Superior temporal gyrus (tissue), 1 donor: Measurements from ENCODE around the gene PIGC.

Experiments used
- DNase-seq: peaks from one replicate; pipeline ENCODE4 v3.0.0-alpha.2; 2016; ENCODE audit errors: extremely low spot score

PIGC gene

DNA sequence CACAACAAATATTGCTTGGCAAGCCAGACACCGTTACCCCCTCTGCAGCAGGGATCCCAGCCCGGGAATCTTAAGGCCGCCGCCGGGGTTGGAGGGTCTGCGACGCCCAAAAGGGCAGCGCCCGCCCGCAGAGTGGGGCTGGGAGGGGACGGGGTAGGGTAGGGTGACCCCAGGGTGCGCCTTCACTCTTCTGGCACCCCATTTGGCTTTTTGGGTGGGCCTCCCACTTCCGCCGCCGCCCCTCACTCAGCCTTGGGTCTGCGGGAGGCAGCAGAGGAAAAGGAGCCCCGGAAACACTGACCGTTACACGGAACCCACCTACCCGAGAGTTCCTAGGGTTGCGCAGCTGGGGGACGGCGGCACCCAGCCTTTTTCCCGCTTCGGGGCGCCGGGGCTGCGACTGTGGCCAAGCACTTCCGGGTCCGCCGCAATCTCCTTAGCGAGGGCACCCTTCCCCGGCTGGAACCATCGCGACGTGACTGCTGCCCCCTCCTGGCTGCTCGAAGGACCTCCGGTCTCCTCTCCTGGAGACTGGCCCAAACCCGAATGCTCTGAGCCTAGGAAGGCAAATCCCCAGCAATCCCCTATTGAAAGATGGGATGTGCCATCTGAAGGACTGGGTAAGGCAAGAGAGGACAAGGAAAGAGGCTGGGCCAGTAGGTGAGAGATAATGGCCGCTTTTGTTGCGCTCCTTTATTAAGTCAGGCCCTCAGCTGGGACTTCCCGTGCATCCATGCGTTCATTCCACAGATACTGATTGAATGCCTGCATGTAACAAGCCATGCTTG, at the start of gene PIGC:
Gene PIGC (minus strand): TSS at position 404 of the 788 bp plus-strand sequence. CDS start 1,447 bp downstream, outside the sequence.
- DNase-seq: peak; percentile 92

DNA sequence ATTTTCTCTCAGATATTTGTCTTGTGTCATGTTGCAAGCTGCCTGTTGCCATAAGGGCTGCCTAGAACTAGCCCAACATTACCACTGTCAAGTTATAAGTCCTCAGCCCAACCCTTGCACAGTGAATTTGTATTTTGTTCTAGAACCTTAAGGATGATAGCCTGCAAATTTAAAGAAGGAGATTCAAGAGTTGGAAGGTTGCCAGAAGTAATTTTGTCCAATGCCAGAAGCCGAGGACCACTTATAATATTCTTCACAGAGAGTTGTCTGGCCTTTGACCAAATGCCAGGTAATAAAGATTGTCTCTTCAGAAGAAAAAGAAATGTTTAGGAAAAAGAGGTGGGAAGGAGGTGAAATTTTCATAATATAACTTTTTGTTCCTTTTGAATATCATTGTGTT, 48.6 kb upstream of the PIGC start:
- no peak for DNase-seq

DNA sequence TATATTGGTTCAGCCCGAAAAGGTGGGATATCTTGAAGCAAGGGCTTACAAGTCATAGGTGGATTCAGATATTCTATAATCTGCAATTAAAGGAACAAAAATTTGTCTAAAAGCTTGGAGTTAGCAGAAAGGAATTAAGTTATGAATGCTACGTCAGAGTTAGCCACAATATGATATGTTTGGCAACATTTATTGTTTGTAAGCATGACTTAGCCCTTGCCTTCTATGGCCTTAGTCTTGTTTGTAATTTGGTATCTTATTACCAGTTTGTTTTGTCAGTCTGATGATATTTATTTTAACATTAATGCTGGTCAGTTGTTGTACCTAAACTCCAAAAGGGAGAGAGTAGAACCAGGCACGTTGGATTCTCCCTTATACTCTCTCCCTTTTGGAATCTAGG, 46.0 kb upstream of the PIGC start:
- DNase-seq: no peak

DNA sequence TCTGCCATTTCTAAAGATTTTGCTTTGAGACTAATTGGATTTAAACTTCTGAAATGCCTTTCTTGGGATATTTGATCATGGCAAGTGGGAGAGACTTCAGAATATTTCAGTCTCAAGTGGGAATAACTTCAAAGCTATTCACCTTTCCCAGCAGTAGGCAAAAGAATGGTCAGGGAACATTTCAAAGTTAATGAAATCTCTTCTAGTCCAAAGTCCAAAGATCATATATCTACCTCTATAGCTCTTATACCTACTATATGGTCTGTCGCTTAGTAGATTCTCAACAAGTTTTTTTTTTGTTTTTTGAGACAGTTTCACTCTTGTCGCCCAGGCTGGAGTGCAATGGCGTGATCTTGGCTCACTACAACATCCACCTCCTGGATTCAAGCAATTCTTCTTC, 44.5 kb upstream of the PIGC start:
- no peak for DNase-seq

DNA sequence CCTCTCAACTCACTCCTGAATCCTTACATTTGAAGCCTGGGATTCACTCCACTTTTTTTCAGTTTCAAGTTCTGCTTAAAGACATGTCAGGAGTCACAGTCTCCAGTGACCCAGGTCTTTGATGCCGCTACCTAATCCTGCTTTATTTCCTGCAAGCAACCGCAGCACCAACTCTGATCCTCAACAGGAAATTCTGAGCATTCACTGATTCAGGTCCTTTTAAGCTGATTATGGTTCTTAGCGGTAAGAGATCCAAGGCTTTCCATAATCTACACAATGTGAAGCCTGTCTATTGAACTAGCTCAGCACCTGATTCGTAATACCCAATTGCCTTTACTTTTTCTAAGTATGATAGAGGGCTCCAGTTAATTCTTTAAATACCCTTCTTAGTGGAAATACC, 43.7 kb upstream of the PIGC start:
- DNase-seq: no peak

DNA sequence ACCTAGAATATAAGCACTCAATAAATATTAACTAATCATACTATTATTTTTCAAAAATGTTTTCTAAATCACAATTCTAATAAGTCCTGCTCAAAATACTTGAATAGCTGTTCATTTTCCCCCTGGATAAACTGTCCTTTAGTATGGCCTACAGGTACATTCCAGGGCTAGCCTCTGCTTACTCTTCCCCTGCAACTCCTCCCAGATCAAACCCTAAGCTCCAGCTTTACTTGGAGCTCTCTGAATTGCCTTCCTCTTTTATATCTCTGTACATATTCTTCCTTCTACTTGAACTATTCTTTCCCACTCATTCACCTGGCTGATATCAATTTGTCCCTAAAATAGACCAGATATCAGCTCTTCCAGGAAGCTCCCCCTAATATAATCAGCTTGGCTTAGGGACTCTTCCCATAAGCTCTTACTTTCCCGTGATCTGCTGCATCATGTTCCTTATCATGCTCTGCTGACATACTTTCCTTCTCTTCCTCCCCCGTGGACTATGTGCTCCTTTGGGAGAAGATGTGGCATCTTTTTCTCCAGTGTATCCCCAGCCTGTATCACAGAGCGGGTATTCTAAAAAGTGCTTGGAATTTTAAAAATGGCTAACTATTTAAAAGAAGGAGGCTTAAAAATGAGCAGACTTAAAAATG, 43.1 kb upstream of the PIGC start:
- no peak for DNase-seq

DNA sequence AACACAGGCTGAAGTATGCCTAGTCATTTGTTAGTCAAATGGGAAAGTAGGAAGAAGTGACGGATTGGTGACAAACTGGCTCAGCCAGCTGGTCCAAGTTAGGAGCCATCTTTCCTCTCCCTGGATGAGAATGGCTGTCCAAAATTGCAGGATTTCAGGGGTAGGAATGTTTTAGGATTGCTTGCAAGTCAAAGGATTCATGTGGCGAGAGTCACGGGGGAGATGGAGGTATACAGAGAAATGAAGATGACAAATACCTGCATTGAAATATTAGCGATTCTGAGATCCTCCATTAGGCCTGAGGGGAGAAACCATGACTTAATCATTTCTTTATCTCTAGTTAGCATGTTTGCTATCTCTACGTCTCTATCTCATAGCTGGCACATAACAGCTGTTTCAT, 41.8 kb upstream of the PIGC start:
- DNase-seq: no peak

DNA sequence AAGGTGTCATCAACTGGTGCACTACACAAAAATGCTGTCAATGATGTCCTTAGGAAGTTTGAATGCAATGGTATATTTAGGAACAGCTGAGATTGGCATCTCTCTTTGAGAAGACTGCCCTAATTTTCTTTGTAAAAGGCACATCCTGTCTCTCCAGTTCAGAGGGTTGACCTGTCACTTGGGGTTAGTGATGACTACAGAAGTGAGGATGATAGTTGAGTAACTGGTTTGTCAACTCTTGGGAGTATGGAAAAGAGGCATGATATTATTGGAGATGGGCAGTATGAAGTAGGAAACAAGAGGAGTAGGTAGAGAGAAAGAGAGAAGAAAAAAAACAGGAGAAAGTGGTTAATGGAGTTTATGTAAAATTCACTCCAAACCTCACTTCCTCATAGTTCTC, 40.4 kb upstream of the PIGC start:
- DNase-seq: no peak

DNA sequence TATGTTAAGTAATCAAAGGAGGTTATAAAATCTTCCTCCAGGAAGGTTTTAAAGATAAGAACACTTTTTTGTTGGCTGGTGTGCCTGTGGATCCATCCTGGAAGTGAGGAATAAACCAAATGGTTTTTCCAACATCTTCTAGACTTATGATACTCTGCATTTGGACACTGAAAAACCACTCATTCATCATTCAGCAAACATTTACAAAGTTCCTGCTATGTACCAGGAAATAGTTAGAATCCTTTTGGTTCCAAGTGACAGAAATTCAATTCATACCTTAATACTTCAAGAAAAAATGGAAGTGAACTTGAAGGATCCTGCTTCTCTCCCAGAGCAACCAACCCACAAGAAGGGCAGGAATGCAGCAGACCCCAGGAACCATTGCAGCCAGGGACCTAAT, 39.6 kb upstream of the PIGC start:
- no peak for DNase-seq

DNA sequence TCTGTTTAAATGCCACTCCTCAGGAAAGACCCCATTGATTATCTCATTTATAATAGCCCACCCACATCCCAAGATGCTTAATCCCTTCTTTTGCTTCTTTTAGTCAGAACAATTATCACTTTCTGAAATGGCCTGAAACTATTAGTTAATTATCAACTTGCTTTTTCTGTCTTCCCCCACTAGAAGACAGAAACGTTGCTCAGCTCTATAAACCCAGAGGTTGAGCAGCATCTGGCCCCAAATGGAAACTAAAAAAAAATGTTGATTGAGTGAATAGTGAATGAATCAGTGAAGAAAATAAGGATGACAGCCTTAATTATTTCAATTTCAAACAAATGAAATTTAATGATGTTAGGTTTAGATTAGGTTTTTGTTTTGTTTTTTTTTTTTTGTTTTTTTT, 38.2 kb upstream of the PIGC start:
- no peak for DNase-seq

DNA sequence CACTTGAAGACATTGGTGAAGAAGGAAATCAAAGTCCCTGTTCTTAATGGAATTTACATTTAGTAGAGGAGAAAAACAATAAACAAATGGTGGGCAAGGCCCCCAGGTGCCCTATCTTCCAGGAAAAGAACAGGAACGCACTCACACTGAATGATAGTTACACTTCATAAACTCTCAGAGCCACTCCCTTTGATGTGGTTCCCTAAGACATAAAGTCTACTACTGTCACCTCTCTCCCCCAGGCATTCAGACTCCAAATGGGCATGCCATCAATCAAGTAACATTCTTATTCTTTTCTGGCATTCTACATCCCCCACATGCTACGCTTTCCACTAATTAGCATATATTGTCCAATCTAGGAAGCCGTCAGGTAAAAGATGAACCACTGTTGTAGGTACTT, 36.6 kb upstream of the PIGC start:
- no peak for DNase-seq

DNA sequence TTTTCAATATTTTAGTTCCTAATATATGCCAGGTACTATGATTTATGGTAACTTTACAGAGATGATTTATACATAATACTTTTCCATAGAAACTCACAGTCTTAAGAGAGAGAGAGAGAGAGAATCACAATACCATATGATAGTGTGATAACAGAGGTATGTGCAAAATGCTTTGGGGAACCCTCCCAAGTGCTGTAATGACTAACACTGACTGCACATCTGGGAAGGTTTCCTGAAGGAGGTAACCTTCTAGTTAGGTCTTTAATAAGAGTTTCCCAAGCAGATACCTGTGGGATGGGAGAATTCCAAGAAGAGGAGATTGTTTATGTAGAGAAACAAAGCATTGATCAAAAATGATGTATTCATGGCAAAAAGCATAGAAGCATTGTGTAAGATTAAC, 34.6 kb upstream of the PIGC start:
- DNase-seq: no peak

DNA sequence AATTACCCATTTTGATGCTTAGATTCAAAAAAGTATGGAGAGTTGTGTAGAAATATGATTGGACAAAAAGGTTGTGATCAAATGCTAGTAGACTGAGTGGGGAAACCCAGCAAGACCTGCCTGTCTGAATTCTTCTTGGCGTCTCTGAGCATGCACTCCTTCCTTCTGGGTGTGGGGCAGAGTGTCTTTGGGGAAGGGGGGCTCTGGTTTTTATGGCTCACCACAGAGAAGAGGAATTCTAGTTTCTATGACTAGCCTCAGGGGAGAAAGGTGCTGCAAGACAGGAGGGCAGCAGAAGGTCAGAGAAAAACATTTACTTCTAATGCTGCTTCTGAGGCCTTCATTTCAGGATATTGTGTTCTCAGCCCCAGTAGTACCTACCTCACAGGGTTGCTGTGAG, 33.9 kb upstream of the PIGC start:
- no peak for DNase-seq

DNA sequence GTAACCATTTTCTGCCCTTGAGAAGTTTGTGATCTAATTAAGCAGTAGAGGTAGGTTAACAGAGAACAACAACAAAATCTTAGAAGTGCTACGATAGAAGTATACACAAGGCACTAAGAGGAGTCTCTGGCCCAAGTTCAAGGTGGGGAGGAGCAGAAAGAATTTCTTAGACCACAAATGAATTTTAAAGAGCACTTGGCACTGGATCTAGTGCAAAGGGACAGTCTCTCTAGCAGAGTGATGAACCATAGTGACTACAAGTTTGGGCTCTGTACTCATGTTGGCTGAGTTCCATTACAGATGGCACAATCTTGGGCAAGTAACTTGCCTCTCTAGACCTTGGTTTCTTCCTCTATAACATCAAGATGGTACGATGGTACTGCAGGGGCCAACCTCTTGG, 33.3 kb upstream of the PIGC start:
- no peak for DNase-seq

DNA sequence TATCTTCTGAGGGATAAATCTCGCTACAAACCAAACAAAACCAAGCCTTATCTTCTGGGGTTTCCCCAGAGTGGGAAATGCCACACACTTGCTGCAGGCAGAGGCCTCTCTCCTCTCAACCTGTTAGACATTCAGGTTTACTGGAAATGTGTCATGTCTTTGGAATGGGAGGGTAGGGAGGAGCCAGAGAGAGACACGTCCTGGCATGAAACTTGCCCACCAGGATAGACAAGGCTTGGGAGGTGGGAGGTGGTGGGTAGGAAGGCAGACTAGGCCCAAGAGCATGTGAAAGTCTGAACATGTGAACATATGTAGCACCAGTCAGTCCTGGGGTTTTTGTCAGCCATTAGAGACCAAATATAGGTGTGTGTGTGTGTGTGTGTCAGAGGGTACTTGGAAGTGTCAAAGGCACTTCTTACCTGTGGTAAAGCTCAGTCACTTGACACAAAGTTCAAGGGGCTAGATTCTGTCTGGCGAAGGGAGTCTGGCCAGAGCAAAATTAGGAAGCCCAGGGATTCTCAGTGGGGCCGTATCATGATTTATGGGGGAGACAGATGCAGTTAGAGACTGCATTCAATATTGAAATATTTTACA, 32.4 kb upstream of the PIGC start:
- DNase-seq: no peak

DNA sequence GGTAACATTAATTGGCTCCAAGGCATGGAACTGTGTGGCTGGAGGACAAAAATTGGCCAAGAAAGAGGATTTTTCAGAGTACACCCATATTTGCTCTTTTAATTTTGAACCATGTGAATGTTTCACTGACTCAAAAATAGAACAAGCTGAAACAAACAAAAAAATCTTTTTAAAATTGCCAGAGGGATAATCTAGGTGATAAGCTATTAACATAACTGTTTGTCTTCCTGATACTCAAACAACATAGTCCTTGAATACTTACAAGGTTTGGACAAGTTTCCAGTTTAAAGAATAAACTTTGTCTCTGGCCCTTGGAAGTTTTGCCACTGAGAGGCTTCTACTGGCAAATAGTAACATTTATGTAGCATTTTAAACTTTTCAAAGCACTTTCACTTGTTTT, 30.0 kb upstream of the PIGC start:
- DNase-seq: no peak

DNA sequence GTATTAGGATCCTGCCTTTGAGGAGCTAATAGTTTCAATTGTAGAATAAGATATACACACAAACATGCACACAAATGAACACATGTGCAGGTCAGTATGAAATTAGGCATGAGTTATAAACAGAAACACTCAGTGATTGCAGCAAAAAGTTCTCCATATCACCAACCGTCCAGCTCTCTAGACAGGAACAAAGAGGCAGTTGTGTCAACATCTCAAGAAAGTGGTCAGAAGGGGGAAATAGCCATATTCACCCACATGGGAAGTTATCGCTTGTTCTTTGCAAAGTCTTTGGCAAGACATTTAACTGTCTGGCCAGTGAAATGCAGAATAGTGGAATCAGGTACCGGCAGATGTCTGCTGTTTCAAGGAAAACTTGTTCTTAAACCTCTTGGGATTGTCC, 29.4 kb upstream of the PIGC start:
- DNase-seq: no peak

DNA sequence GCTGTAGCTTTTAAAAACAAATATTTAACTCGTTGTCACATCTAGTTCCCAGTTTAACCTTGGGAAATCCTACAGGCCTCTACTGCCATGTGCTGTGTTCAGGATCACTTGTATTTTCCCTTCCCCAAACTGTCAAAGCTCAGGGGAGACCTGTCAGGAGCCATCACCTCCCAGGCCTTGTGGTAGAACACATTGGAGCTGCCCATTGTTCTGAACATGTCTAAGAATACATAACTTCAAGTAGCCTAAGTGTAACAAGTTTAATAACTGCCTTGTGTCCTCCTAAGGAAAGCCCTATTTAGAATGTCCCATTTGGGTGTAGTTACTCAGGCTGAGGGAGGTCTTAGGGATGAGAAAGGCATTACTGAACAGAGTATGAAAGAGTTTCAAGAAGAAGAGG, 28.6 kb upstream of the PIGC start:
- no peak for DNase-seq

DNA sequence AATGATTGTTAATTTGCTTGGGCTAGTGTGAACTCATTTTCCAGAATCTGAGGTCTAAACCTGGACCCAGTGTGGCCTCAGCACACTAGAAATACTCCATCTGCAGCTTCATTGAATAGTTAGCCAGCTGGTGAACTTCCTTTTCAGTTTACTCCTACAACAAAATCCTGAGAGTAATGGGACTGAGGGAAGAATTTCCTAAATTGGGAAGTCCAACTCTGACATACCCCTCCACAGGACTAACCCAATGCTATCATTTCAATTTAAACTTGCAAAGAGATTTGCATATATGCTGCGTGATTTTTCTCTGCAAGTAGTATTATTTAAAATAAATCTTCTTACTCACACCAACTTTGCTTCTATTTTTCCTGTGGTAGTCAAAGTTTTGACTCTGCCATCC, 27.8 kb upstream of the PIGC start:
- no peak for DNase-seq

DNA sequence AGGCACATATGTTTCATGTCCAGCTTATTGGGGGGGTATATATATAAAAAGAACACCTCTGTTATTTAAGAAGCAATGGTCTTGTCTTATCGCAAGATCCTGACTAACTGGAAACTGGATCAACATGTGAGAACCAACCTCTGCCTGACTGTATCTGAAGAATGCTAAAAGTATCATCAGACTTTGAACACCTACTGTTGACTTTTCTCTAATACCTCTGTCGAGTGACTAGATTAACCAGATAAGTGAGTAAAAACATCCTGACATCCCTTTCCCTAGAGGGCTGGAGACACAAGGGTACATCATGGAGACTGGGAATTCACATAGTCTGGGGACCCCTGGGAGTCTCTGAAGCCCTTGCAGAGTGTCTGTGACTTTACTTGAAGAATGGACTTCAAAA, 26.3 kb upstream of the PIGC start:
- DNase-seq: no peak

DNA sequence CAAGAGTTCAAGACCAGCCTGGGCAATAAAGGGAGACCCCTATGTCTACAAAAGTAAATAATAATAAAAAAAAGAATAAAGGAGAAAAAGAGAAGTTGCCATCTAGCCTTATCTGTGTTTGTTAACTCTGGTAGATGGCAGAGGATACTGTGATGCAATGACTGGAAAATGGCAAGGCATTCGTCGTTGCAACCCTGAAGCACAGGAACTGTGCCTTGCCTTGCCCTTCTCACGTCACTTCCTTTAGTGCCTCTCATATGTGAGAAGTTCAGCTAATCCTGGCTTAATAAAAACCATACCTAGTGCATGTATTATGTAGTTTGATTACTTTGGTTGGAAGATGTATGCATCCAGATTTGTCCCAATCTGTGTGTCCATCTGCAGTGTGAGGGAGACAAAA, 25.8 kb upstream of the PIGC start:
- DNase-seq: no peak

DNA sequence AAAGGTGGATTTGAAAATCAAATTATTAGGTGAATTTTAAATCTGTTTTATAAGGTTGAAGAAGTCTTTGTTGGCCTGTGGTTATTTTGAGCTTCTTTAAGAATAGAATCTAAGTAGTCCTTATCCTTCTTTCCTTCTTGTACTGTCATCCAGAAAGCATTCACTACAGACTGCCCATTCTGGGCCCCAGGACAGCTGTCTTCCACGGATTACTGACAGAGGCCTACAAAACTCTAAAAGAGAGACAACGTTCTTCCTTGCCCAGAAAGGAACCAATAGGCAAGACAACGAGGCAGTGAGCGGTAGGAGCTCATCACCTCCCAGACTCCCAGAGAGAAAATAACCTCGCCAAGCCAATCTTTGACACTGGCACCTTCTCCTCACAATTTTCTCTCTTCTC, 24.4 kb upstream of the PIGC start:
- DNase-seq: no peak

DNA sequence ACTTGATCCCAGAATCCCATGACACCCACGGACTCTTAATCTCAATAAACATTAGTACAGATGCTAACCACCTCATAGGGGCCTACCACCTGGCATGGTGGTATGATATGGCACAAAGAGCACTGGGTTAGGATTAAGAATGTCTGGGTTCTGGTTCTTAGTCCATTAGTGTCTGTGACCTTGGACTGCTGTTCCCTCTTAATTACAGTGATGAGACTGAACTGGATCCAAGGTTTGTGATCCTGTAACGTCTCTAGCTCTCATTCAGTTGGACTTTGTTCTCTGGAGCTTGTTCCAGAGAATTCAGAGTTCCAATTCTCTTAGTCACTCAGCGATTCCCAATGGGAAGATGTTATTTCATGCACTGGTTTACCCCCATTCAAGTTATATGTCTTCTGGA, 23.6 kb upstream of the PIGC start:
- no peak for DNase-seq
